Measurements from ENCODE around the gene FAM47A. TPM values are rescaled to one million over a fixed set of nuclear protein-coding genes. Genes with fewer than 3 reads are reported as not detected.

FAM47A gene
- total and polyA plus RNA-seq, 9 of the 15 experiments (the other 6 are each of a cell fraction or from before 2014, with no cell fraction given) = not detected

DNA sequence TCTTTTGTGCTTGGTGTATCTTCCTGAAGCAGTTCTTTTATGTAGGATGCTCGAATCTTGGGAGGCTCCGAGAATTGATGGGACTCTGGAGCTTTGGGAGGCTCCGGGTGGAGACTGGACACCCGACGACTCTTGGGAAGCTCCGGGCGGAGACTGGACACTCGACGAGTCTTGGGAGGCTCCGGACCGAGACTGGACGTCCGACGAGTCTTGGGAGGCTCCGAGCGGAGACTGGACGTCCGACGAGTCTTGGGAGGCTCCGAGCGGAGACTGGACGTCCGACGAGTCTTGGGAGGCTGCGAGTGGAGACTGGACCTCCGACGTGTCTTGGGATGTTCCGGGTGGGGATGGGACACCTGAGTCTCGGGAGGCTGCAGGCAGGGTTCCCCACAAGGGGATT, 1.6 kb downstream of the FAM47A start:
- no peaks in the 10 kb centered on the region for H3K4me1 ChIP-seq (replicated peaks in 1 of 2; ENCODE audit: control insufficient read depth in 2 of 2, insufficient read depth in 2 of 2, low read length in 2 of 2)
- H3K9me3 ChIP-seq (replicated peaks; ENCODE audit: control insufficient read depth, insufficient read depth, low read depth, low read length) = no peaks in the 10 kb centered on the region
- no peak for ATAC-seq
- in situ Hi-C loops (cut with MboI) = no loop called here
- H3K27me3 ChIP-seq (ENCODE audit: control insufficient read depth in 2 of 2, insufficient read depth in 2 of 2, low read length in 2 of 2) = no peaks in the 10 kb centered on the region
- no peaks in the 10 kb centered on the region for H4K20me1 ChIP-seq (replicated peaks; ENCODE audit: control insufficient read depth, insufficient read depth, low read length)
- BruUV-seq (replicated peaks) = no TSS peak
- WGBS (ENCODE audit: insufficient coverage, low coverage, missing lambda C conversion rate) = under 1% methylated on average over 11 of the region's 29 CpGs
- TF ChIP-seq, protein P1, sequence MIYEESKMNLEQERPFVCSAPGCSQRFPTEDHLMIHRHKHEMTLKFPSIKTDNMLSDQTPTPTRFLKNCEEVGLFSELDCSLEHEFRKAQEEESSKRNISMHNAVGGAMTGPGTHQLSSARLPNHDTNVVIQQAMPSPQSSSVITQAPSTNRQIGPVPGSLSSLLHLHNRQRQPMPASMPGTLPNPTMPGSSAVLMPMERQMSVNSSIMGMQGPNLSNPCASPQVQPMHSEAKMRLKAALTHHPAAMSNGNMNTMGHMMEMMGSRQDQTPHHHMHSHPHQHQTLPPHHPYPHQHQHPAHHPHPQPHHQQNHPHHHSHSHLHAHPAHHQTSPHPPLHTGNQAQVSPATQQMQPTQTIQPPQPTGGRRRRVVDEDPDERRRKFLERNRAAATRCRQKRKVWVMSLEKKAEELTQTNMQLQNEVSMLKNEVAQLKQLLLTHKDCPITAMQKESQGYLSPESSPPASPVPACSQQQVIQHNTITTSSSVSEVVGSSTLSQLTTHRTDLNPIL (CRISPR knock-in tag; IDR thresholded peaks at IDR 0.05) = no peak
- TF ChIP-seq DACH1 (IDR thresholded peaks at IDR 0.05; ENCODE audit: partially characterized antibody) = no peak
- TF ChIP-seq CBX1 (IDR thresholded peaks at IDR 0.05; ENCODE audit: low read depth) = no peak
- no peak for TF ChIP-seq DMBX1 (CRISPR knock-in tag; IDR thresholded peaks at IDR 0.05; ENCODE audit: borderline replicate concordance)
- TF ChIP-seq NBN (IDR thresholded peaks at IDR 0.05; ENCODE audit: low read depth) = no peak
- no peak for TF ChIP-seq ESRRA (IDR thresholded peaks at IDR 0.05; ENCODE audit: borderline replicate concordance, low read depth)
- no peak for TF ChIP-seq POLR3G (IDR thresholded peaks at IDR 0.05; ENCODE audit: extremely low read depth, insufficient read length, insufficient replicate concordance)
- TF ChIP-seq ZNF263 (CRISPR knock-in tag; IDR thresholded peaks at IDR 0.05; ENCODE audit: borderline replicate concordance) = no peak
- TF ChIP-seq KAT8 (IDR thresholded peaks at IDR 0.05; ENCODE audit: low read depth) = no peak
- TF ChIP-seq, protein P2, sequence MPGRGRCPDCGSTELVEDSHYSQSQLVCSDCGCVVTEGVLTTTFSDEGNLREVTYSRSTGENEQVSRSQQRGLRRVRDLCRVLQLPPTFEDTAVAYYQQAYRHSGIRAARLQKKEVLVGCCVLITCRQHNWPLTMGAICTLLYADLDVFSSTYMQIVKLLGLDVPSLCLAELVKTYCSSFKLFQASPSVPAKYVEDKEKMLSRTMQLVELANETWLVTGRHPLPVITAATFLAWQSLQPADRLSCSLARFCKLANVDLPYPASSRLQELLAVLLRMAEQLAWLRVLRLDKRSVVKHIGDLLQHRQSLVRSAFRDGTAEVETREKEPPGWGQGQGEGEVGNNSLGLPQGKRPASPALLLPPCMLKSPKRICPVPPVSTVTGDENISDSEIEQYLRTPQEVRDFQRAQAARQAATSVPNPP (IDR thresholded peaks at IDR 0.05; ENCODE audit: borderline replicate concordance, insufficient read depth, insufficient read length) = no peak
- TF ChIP-seq, protein P3, sequence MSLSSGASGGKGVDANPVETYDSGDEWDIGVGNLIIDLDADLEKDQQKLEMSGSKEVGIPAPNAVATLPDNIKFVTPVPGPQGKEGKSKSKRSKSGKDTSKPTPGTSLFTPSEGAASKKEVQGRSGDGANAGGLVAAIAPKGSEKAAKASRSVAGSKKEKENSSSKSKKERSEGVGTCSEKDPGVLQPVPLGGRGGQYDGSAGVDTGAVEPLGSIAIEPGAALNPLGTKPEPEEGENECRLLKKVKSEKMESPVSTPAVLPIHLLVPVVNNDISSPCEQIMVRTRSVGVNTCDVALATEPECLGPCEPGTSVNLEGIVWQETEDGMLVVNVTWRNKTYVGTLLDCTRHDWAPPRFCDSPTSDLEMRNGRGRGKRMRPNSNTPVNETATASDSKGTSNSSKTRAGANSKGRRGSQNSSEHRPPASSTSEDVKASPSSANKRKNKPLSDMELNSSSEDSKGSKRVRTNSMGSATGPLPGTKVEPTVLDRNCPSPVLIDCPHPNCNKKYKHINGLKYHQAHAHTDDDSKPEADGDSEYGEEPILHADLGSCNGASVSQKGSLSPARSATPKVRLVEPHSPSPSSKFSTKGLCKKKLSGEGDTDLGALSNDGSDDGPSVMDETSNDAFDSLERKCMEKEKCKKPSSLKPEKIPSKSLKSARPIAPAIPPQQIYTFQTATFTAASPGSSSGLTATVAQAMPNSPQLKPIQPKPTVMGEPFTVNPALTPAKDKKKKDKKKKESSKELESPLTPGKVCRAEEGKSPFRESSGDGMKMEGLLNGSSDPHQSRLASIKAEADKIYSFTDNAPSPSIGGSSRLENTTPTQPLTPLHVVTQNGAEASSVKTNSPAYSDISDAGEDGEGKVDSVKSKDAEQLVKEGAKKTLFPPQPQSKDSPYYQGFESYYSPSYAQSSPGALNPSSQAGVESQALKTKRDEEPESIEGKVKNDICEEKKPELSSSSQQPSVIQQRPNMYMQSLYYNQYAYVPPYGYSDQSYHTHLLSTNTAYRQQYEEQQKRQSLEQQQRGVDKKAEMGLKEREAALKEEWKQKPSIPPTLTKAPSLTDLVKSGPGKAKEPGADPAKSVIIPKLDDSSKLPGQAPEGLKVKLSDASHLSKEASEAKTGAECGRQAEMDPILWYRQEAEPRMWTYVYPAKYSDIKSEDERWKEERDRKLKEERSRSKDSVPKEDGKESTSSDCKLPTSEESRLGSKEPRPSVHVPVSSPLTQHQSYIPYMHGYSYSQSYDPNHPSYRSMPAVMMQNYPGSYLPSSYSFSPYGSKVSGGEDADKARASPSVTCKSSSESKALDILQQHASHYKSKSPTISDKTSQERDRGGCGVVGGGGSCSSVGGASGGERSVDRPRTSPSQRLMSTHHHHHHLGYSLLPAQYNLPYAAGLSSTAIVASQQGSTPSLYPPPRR (CRISPR knock-in tag; IDR thresholded peaks at IDR 0.05; ENCODE audit: borderline replicate concordance) = no peak
- no peak for TF ChIP-seq NELFE (IDR thresholded peaks at IDR 0.05; ENCODE audit: insufficient read depth, insufficient read length)
- TF ChIP-seq POLR2A (conservative IDR thresholded peaks at IDR 0.05) = no peak
- TF ChIP-seq, protein P4, sequence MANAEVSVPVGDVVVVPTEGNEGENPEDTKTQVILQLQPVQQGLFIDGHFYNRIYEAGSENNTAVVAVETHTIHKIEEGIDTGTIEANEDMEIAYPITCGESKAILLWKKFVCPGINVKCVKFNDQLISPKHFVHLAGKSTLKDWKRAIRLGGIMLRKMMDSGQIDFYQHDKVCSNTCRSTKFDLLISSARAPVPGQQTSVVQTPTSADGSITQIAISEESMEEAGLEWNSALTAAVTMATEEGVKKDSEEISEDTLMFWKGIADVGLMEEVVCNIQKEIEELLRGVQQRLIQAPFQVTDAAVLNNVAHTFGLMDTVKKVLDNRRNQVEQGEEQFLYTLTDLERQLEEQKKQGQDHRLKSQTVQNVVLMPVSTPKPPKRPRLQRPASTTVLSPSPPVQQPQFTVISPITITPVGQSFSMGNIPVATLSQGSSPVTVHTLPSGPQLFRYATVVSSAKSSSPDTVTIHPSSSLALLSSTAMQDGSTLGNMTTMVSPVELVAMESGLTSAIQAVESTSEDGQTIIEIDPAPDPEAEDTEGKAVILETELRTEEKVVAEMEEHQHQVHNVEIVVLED (CRISPR knock-in tag; IDR thresholded peaks at IDR 0.05) = no peak
- no peak for TF ChIP-seq MTA1 (IDR thresholded peaks at IDR 0.05; ENCODE audit: borderline replicate concordance)
- no peak for TF ChIP-seq KLF16 (IDR thresholded peaks at IDR 0.05)
- ChIA-PET CTCF (ENCODE audit: low intra/inter-chr PET ratio) (no interaction called here), POLR2A (no interaction called here)
- no peaks in the 10 kb centered on the region for H3K36me3 ChIP-seq (ENCODE audit: control insufficient read depth, insufficient read depth, low read length)
- no peaks in the 10 kb centered on the region for H3K79me2 ChIP-seq (ENCODE audit: control insufficient read depth, insufficient read depth, low read length)
- no peak overlapping the region for H3K4me2 ChIP-seq (ENCODE audit: insufficient read depth, low read length)
- FAIRE-seq = no peak
- no peak overlapping the region for H2AFZ ChIP-seq (ENCODE audit: low read depth, low read length)
- intact Hi-C loops (cut with micrococcal nuclease) = no loop called here
- no peak overlapping the region for H3K4me3 ChIP-seq
- H3K9ac ChIP-seq (ENCODE audit: insufficient read depth in 1 of 2, low read depth in 2 of 2, low read length in 2 of 2) = no peak overlapping the region
- no peak for DNase-seq (ENCODE audit: extremely low read depth in 1 of 4, low spot score in 3 of 4)
- H3K27ac ChIP-seq (ENCODE audit: extremely low read depth, low read depth, low read length) = no peak overlapping the region
- H3K9me1 ChIP-seq (ENCODE audit: control insufficient read depth, insufficient read depth, low read length) = no peaks in the 10 kb centered on the region
